Mucosa of stomach (tissue), 1 donor: ENCODE results near the gene PLXNA1.

ENCODE experiments used
- H3K27me3 ChIP-seq: one replicate; pipeline ENCODE4 v1.7.0; 2013; ENCODE audit warnings: mild to moderate bottlenecking, low read length; ENCODE audit not compliant: control insufficient read depth, insufficient read depth
- H3K36me3 ChIP-seq: one replicate; pipeline ENCODE4 v1.7.0; 2013; ENCODE audit warnings: low read length; ENCODE audit not compliant: control insufficient read depth, insufficient read depth
- H3K4me1 ChIP-seq: one replicate; pipeline ENCODE4 v1.7.0; 2013; ENCODE audit warnings: mild to moderate bottlenecking, low read length; ENCODE audit not compliant: control insufficient read depth, insufficient read depth
- H3K4me3 ChIP-seq: one replicate; pipeline ENCODE4 v1.7.0; 2013; ENCODE audit warnings: low read length
- H3K9ac ChIP-seq: one replicate; pipeline ENCODE4 v1.7.0; 2013; ENCODE audit warnings: mild to moderate bottlenecking, low read length, moderate library complexity
- H3K9me3 ChIP-seq: one replicate; pipeline ENCODE4 v1.7.0; 2013; ENCODE audit warnings: mild to moderate bottlenecking, low read length, moderate library complexity; ENCODE audit not compliant: control insufficient read depth
- donor health status: Pancreatic carcinoma.

PLXNA1 gene

GRCh38 chr3:126973814-126974213 is 9.1 kb upstream of the PLXNA1 start:
- H3K9ac ChIP-seq, result no peak overlapping the region
- no peak overlapping the region for H3K4me3 ChIP-seq
- H3K9me3 ChIP-seq, result no peaks in the 10 kb centered on the region
- no peaks in the 10 kb centered on the region for H3K36me3 ChIP-seq
- H3K27me3 ChIP-seq, result peaks cover 5% of the 10 kb centered on the region
- H3K4me1 ChIP-seq, result no peaks in the 10 kb centered on the region

GRCh38 chr3:126974756-126975155 is 8.2 kb upstream of the PLXNA1 start:
- H3K9me3 ChIP-seq, result no peaks in the 10 kb centered on the region
- no peak overlapping the region for H3K9ac ChIP-seq
- H3K27me3 ChIP-seq, result peaks cover 11% of the 10 kb centered on the region
- no peak overlapping the region for H3K4me3 ChIP-seq
- no peaks in the 10 kb centered on the region for H3K4me1 ChIP-seq
- H3K36me3 ChIP-seq, result no peaks in the 10 kb centered on the region

DNA sequence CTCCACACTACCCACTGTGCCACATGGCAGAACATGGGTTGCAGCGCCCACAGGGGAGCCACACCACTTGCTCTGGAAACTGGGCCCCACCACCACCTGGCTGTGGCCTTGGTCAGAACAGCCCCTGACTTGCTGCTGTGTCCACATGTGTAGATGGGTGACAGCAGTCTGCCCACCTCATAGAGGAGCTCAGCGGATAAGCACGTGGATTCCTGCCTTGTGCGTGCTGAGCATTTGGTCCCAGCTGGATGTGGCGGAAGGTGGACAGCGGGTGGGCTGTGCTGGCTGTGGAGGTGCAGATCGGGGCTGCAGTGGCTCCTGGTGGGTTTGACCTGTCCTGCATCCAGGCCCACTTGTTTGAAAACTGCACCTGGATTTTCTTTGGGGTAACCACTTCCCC is 6.0 kb upstream of the PLXNA1 start:
- peaks cover 18% of the 10 kb centered on the region for H3K27me3 ChIP-seq
- no peaks in the 10 kb centered on the region for H3K36me3 ChIP-seq
- no peak overlapping the region for H3K9ac ChIP-seq
- no peak overlapping the region for H3K4me3 ChIP-seq
- H3K4me1 ChIP-seq, result no peaks in the 10 kb centered on the region
- no peaks in the 10 kb centered on the region for H3K9me3 ChIP-seq

DNA sequence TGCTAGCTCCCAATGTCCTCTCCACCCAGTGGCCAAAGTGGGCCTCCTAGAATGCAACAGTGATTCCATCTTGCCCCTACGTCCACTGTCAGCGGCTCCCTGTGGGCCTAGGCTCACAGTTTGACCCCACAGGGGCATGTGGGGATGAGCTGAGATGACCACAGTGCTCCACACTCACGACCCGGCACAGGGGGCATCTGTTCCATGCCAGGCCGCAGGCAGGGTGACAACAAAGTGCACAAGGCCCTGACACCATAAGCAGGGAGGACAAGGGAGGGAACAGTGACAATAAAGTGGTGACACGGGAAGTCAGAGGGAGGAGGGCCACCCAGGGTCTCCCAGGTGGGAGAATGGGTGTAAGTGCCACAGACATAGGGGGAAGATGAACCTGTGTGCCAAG is 5.1 kb upstream of the PLXNA1 start:
- H3K4me1 ChIP-seq, result no peaks in the 10 kb centered on the region
- peaks cover 16% of the 10 kb centered on the region for H3K27me3 ChIP-seq
- no peak overlapping the region for H3K9ac ChIP-seq
- H3K9me3 ChIP-seq, result no peaks in the 10 kb centered on the region
- no peak overlapping the region for H3K4me3 ChIP-seq
- H3K36me3 ChIP-seq, result no peaks in the 10 kb centered on the region

DNA sequence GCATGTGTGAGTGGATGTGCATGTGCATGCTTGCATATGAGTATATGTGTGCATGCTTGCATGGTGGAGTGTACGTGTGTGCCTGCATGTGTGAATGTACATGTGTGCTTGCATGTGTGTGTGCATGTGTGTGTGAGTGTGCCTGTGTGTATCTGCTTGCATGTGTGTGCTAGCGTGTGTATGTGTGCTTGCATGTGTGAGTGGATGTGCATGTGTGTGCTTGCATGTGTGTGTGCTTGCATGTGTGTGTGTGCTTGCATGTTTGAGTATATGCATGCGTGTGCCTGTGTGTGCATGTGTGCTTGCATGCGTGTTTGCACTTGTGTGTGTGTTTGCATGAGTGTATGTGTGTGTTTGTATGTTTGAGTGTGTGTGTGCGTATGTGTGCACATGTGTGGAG is 4.6 kb upstream of the PLXNA1 start:
- no peaks in the 10 kb centered on the region for H3K9me3 ChIP-seq
- no peak overlapping the region for H3K4me3 ChIP-seq
- H3K4me1 ChIP-seq, result no peaks in the 10 kb centered on the region
- peaks cover 14% of the 10 kb centered on the region for H3K27me3 ChIP-seq
- H3K9ac ChIP-seq, result no peak overlapping the region
- H3K36me3 ChIP-seq, result no peaks in the 10 kb centered on the region

- peaks cover 14% of the 10 kb centered on the region for H3K27me3 ChIP-seq
- no peak overlapping the region for H3K4me3 ChIP-seq
- no peaks in the 10 kb centered on the region for H3K36me3 ChIP-seq
- peaks cover 2% of the 10 kb centered on the region for H3K4me1 ChIP-seq
- H3K9ac ChIP-seq, result no peak overlapping the region
- no peaks in the 10 kb centered on the region for H3K9me3 ChIP-seq
Measured at GRCh38 chr3:126979046-126979628, 3.8 kb upstream of the PLXNA1 start.

DNA sequence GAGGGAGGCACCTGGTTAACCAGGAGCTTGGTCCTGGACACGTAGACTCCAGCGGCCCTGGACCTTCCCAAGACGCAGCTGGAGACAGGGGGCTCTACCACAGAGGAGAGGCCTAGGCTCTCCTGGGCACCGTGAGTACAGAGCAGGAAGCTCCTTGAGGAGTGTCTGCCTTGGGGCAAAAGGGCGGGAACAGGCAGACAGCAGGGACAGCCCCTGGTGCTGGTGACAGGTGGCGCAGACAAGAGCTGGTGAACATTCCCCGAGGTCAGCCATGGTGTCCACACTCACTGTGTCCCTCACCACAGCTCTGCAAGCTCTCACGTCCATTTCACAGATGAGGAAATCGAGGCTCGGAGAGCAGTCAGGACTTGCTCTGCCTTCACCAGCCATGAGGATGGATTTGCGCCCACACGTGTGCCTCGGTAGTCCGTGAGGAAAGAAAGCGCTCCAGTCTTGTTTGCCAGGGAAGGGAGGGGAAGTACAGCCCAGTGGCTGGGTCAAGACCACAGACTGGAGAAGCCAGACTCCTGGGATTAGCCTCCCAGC is 2.6 kb upstream of the PLXNA1 start:
- no peaks in the 10 kb centered on the region for H3K9me3 ChIP-seq
- H3K4me1 ChIP-seq, result peaks cover 12% of the 10 kb centered on the region
- H3K27me3 ChIP-seq, result peaks cover 14% of the 10 kb centered on the region
- no peaks in the 10 kb centered on the region for H3K36me3 ChIP-seq
- H3K4me3 ChIP-seq, result no peak overlapping the region
- no peak overlapping the region for H3K9ac ChIP-seq

GRCh38 chr3:126982126-126982470 is 817 bp upstream of the PLXNA1 start:
- Histone ChIP-seq H3K4me3 (no peak overlapping the region), H3K27me3 (peaks cover 14% of the 10 kb centered on the region), H3K4me1 (peaks cover 21% of the 10 kb centered on the region), H3K9ac (peak overlapping the region; percentile 47), H3K36me3 (no peaks in the 10 kb centered on the region), H3K9me3 (no peaks in the 10 kb centered on the region)

DNA sequence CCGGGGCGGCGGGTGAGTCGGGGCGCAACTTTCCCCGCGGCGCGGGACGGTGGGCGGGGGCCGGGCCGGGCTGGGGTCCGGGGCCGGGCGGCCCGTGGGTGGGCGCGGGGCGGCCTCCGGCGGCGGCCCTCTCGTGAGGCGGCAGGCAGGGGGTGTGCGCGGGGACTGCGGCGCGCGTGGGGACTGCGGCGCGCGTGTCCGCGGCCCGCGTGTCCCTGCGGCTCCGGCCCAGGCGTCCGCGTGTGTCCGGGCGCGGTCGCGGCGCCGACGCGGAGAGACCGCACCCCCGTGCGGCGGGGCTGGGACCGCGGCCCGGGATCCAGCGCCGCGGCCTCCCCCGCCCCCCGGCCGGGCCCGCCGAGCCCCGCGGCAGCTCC is 349 bp downstream of the PLXNA1 start:
- H3K4me3 ChIP-seq, result no peak overlapping the region
- no peaks in the 10 kb centered on the region for H3K36me3 ChIP-seq
- H3K9me3 ChIP-seq, result no peaks in the 10 kb centered on the region
- H3K4me1 ChIP-seq, result peaks cover 21% of the 10 kb centered on the region
- no peak overlapping the region for H3K9ac ChIP-seq
- H3K27me3 ChIP-seq, result peaks cover 14% of the 10 kb centered on the region

GRCh38 chr3:126983653-126984390 is 907 bp downstream of the PLXNA1 start:
- Histone ChIP-seq H3K27me3 (peaks cover 14% of the 10 kb centered on the region), H3K36me3 (no peaks in the 10 kb centered on the region), H3K9ac (peak overlapping the region; percentile 59), H3K4me1 (peaks cover 21% of the 10 kb centered on the region), H3K9me3 (no peaks in the 10 kb centered on the region), H3K4me3 (no peak overlapping the region)

DNA sequence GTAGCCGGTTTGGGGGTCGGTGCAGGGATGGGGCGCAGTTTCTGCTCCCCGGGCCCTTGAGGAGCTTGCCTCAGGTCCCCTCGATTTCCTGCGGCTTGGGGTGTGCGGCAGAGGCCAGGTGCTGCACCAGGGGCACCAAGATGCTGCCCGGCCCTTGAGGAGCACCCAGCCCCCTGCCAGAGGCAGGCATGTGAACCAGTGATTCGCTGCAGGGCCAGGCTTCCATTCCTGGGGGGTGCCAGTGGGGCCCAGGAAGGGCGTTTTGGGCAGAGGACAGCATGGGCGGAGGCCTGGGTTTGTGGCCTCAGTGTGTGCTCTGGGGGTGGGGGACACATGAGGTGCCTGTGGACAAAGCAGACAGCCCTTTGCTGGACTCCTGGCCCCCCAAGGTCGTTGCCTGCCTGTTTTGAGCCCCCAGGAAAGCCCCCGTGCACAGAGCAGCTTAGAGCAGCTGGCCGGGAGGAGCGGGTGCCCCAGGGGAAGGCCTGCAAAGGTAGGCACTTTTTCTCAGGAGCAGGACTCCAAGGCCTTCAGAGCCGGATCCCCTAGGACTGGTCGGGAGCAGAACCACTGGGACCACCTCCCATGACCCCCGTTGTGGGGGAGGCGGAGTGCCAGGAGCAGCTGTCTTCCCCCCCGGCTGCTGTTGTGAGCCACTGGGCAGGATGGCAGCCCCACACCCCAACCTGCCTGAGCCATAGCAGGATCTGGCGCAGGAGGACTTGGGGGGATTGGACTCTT is 1.6 kb downstream of the PLXNA1 start:
- Histone ChIP-seq H3K4me1 (peaks cover 21% of the 10 kb centered on the region), H3K4me3 (no peak overlapping the region), H3K36me3 (no peaks in the 10 kb centered on the region), H3K9ac (peak overlapping the region; percentile 59), H3K27me3 (peaks cover 7% of the 10 kb centered on the region), H3K9me3 (no peaks in the 10 kb centered on the region)
